ENCODE data around the gene SND1.
A peak's percentile ranks its signal among the peaks of the same experiment; 100 is the strongest.

SND1 gene

GRCh38 chr7:127683776-127684681 lies 32.0 kb downstream of the SND1 start:
- peak; percentile 44 for DNase-seq (ENCODE audit: low spot score)

- no peak for DNase-seq (ENCODE audit: low spot score)
These were observed 37.3 kb downstream of the SND1 start for GRCh38 chr7:127689194-127689772.

DNA sequence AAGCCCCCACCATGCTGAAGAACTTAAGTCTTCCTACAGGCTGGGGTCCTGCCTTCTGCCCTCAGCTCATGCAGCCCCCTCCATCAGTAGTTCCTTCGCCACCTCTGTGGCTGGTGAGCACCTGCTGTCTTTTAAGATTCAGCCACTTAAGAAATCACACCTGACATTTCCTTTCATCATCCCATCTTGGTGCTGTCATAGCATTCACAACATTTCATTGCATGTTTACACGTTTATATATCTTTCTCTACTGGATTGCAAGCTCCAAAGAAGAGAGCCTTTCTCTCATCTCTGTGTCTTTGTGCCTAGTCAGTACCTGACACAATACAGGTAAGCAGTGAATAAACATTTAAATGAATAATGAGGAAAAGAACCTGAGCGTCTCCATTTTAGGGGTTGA lies 38.3 kb downstream of the SND1 start:
- no peak for DNase-seq (ENCODE audit: low spot score)

GRCh38 chr7:127690806-127691205 lies 38.8 kb downstream of the SND1 start:
- no peak for DNase-seq (ENCODE audit: low spot score)

DNA sequence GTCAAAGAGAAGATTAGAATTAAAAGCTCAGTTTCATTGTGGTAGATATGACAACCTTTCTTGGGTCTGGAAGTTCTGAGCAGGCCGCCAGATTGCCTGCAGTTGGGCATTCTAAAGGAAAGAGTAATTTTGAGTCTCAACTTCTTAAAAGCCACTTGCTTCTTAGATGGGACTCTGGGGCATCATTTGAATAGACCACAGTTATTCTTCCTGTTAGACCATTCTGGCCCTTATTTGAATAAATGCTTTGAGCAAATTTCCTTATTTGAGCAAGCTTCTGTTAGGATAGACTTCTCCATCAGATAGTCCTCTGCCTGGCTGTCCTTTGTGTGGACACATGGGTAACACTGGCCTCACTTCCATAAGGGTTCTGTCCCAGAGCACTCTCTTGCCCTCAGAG lies 40.2 kb downstream of the SND1 start:
- no peak for DNase-seq (ENCODE audit: low spot score)

- no peak for DNase-seq (ENCODE audit: low spot score)
These were observed 47.9 kb downstream of the SND1 start for GRCh38 chr7:127699853-127700252.

- no peak for DNase-seq (ENCODE audit: low spot score)
These were observed 50.2 kb downstream of the SND1 start for GRCh38 chr7:127702052-127702652.

- no peak for DNase-seq (ENCODE audit: low spot score)
These were observed 50.9 kb downstream of the SND1 start for GRCh38 chr7:127702938-127703337.

DNA sequence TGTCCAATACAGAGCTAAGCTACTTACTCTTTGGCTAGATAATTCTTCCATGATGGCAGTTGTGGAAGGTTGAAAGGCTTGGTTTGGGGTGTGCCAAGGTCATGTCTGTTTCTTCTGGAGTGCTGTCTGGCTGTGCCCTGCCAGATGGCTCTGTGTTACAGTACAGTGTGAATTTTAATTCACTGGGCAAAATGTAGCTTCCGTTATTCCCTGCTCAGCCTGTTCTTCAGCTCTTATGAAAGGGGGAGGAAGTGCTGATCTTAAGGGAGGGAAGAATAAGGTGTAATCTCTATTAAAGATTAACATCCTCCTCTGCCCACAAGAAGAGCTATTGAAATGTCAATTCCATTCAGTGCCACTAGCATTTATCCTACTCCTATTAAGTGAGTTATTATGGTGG lies 52.2 kb downstream of the SND1 start:
- DNase-seq (ENCODE audit: low spot score): no peak

- no peak for DNase-seq (ENCODE audit: low spot score)
These were observed 53.5 kb downstream of the SND1 start for GRCh38 chr7:127705461-127705959.

GRCh38 chr7:127706766-127707165 lies 54.8 kb downstream of the SND1 start:
- no peak for DNase-seq (ENCODE audit: low spot score)

DNA sequence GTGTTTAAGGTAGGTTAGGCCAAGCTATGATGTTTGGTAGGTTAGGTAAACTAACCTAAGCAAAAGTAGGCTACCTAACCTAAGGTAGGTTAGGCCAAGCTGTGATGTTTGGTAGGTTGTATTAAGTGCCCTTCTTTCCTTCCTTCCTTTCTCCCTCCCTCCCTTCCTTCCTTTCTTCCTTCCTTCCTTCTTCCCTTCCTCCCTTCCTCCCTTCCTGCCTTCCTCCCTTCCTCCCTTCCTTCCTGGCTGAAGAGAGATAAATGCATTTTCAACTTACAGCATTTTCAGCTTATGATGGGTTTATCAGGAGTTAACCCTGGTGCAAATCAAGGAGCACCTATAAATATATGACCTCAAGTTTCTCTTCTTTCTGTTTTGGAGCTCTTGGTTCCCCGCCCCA lies 56.2 kb downstream of the SND1 start:
- DNase-seq (ENCODE audit: low spot score): no peak

DNA sequence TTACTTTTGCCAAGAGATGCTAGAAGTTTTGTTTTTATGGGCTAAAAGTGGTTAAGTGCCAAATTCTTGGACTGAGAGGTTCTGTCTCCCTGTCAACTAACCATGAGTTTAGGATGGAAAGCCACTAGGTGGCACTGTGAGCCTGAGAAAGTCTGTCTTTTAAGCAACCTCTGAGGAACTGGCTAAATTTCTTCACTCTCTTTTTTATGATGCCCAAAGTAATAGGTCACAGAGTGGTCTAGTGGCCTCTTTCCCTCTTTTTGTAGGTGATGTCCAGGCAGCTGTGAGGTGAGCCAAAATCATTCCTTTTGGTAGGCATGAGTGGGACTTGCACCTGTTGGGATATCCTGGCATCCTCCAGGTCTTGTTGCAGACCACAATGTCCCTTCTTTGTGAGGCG lies 56.8 kb downstream of the SND1 start:
- DNase-seq (ENCODE audit: low spot score): peak; percentile 86

DNA sequence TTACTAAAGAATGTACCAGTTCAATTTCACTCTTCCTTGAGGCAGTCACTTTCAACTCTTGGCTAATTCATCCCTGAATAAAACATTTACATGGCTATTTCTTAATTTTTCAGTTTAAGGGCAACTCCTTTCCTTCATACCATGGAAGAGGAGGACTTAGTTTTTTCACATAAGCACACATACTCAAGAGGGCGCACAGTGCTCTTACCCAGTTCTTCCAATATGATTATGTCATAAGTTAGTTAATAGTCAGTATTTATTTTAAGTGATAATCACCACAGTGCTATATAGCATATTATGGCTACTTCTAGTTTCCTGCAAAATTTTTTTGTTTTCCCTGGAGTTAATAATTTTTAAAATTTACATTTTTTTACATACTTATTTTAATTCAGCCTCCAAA lies 58.6 kb downstream of the SND1 start:
- no peak for DNase-seq (ENCODE audit: low spot score)

GRCh38 chr7:127711872-127712271 lies 59.9 kb downstream of the SND1 start:
- no peak for DNase-seq (ENCODE audit: low spot score)

DNA sequence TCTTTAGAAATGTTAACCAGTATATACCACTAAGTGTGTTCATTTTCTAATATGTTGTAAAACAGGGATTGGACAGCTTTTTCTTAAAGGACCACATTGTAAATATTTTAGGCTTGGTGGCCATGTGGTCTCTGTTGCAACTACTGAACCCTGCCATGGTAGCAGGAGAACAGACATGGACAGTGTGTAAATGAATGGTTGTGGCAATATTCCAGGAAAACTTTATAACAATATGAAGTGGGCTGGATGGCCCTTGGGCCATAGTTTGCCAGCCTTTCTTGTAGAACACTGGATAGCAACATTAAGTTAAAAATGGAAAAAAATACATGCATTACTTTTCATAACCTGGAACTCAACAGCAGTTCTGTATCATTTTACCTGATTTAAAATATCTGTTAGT lies 61.0 kb downstream of the SND1 start:
- no peak for DNase-seq (ENCODE audit: low spot score)

GRCh38 chr7:127713758-127714157 lies 61.8 kb downstream of the SND1 start:
- no peak for DNase-seq (ENCODE audit: low spot score)

DNA sequence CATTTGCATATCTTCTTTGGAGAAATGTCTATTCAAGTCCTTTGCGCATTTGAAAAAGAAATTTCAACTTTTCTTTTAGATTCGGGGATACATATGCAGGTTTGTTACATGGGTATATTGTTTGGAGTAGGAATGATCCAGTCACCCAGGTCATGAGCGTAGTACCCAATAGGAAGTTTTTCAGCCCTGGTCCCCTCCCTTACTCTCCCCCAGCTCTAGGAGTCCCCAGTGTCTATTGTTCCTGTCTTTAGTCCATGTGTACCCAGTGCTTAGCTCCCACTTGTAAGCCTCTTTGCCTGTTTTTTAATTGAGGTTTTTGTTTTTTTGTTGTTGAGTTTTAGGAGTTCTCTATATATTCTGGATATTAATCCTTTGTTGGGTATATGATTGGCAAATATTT lies 63.3 kb downstream of the SND1 start:
- DNase-seq (ENCODE audit: low spot score): no peak

DNA sequence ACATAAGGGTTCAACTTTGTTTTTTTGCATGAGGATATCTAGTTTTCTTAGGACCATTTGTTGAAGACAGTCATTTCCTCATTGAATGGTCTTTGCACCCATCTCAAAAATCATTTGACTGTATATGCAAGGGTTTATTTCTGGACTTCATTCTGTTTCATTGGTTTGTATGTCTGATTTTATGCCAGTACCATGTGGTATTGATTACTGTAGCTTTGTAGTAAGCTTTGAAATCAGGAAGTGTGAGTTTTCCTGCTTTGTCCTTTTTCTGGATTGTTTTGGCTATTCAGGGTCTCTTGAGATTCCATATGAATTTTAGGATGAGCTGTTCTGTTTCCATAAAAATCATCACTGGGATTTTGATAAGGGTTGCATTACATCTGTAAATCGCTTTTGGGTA lies 63.9 kb downstream of the SND1 start:
- no peak for DNase-seq (ENCODE audit: low spot score)

GRCh38 chr7:127717502-127718339 lies 65.7 kb downstream of the SND1 start:
- no peak for DNase-seq (ENCODE audit: low spot score)

- no peak for DNase-seq (ENCODE audit: low spot score)
These were observed 66.3 kb downstream of the SND1 start for GRCh38 chr7:127718340-127718679.

DNA sequence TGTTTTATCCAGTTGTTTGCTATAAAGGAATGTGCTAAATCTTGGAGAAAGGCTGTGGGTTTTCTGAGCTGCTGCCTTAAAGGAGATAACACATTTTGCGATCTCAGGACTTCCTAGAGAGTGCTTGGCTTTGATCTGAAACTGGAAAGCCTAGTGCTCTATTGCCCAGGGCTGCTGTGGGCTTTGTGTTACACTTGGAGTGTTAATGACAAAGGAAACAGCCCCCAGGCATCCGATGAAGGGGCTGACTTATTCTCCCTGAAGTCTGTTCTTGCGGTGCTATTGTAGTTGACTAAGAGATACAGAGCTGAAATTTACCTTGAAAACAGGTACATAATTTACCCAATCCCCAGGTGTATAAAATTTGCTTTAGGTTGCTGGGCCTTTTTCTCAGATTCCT lies 74.5 kb downstream of the SND1 start:
- no peak for DNase-seq (ENCODE audit: low spot score)

Measured in NAMALWA (cell line).